GM12878 (cell line): ENCODE results near the gene CCR8. TPM values are rescaled to one million over a fixed set of nuclear protein-coding genes. Genes with fewer than 3 reads are reported as not detected.

Experiments used
- CBX3 ChIP-seq: fragments of 200-600 bp; sonication (generic); IDR thresholded peaks from 2 replicates; pipeline ENCODE4 v1.6.1; 2016; ENCODE audit warnings: low read depth, borderline replicate concordance
- HDAC2 ChIP-seq: fragments of 200-600 bp; sonication (generic); IDR thresholded peaks from 2 replicates; pipeline ENCODE4 v1.6.1; 2017
- HDAC6 ChIP-seq: fragments of 200-600 bp; sonication (generic); IDR thresholded peaks from one replicate; pipeline ENCODE4 v1.8.0; 2017; ENCODE audit warnings: antibody characterized with exemption; ENCODE audit not compliant: unreplicated experiment
- IKZF1 ChIP-seq: fragments of 450-650 bp; conservative IDR thresholded peaks from 2 replicates; pipeline ENCODE4 v1.6.1; 2017; ENCODE audit warnings: antibody characterized with exemption, mild to moderate bottlenecking
- MEF2A ChIP-seq: IDR thresholded peaks from 2 replicates; pipeline ENCODE4 v1.6.1; 2011; ENCODE audit warnings: low read depth, mild to moderate bottlenecking, low read length, moderate library complexity; ENCODE audit not compliant: insufficient read depth
- MTA3 ChIP-seq: IDR thresholded peaks from 2 replicates; pipeline ENCODE4 v1.6.1; 2012; ENCODE audit warnings: low read length, inconsistent platforms, borderline replicate concordance
- NFYB ChIP-seq: IDR thresholded peaks from 2 replicates; pipeline ENCODE4 v1.6.1; 2011; ENCODE audit warnings: low read depth, mild to moderate bottlenecking, low read length, improper control_type of control experiment, moderate library complexity; ENCODE audit not compliant: insufficient read depth
- PAX5 ChIP-seq: IDR thresholded peaks from 2 replicates; pipeline ENCODE4 v1.6.1; 2011; ENCODE audit warnings: low read depth, low read length, borderline replicate concordance
- PAX8 ChIP-seq: fragments of 450-650 bp; IDR thresholded peaks from 2 replicates; pipeline ENCODE4 v1.6.1; 2017; ENCODE audit warnings: mild to moderate bottlenecking, moderate library complexity
- RBBP5 ChIP-seq: fragments of 200-600 bp; sonication (generic); conservative IDR thresholded peaks from 2 replicates; pipeline ENCODE4 v1.6.1; 2016
- RCOR1 ChIP-seq: conservative IDR thresholded peaks from 2 replicates; pipeline ENCODE4 v1.6.1; 2012; ENCODE audit warnings: low read depth, low read length, improper control_type of control experiment
- SMAD1 ChIP-seq: fragments of 450-650 bp; IDR thresholded peaks from 2 replicates; pipeline ENCODE4 v1.6.1; 2018; ENCODE audit warnings: mild to moderate bottlenecking, low read depth; ENCODE audit not compliant: partially characterized antibody
- SREBF1 ChIP-seq: IDR thresholded peaks from 2 replicates; pipeline ENCODE4 v1.6.1; 2012; ENCODE audit warnings: mild to moderate bottlenecking, low read length
- STAT1 ChIP-seq: fragments of 450-650 bp; conservative IDR thresholded peaks from 2 replicates; pipeline ENCODE4 v1.6.1; 2014; ENCODE audit warnings: antibody characterized with exemption, mild to moderate bottlenecking
- SUZ12 ChIP-seq: fragments of 200-600 bp; sonication (generic); IDR thresholded peaks from one replicate; pipeline ENCODE4 v1.6.1; 2018; ENCODE audit warnings: antibody characterized with exemption, mild to moderate bottlenecking; ENCODE audit not compliant: unreplicated experiment
- TCF3 ChIP-seq: IDR thresholded peaks from 2 replicates; pipeline ENCODE4 v1.6.1; 2012; ENCODE audit warnings: low read depth, mild to moderate bottlenecking, low read length, borderline replicate concordance; ENCODE audit not compliant: insufficient read depth
- YBX1 ChIP-seq: fragments of 450-650 bp; IDR thresholded peaks from 2 replicates; pipeline ENCODE4 v1.6.1; 2016; ENCODE audit warnings: antibody characterized with exemption
- ZBED1 ChIP-seq: IDR thresholded peaks from 2 replicates; pipeline ENCODE4 v1.6.1; 2016; ENCODE audit warnings: borderline replicate concordance
- ZNF207 ChIP-seq: fragments of 450-650 bp; IDR thresholded peaks from 2 replicates; pipeline ENCODE4 v1.6.1; 2014; ENCODE audit warnings: antibody characterized with exemption, mild to moderate bottlenecking, borderline replicate concordance
- polyA plus RNA-seq, 11 experiments: library from polyadenylated mRNA; depleted of rRNA in 4 of 11; unstranded in 6 of 11; stranded (reverse) in 5 of 11; fragments of >200 nt; fragmentation: Nextera tagmentation in 4 of 11; fragmentation: Illumina TruSeq in 1 of 11; extraction: Ambion mirVana in 4 of 11; extraction: Trizol in 1 of 11; gene quantifications; 1 replicate in 1 of 11; 2 replicates in 10 of 11; pipeline versions ENCODE4 v1.2.1 to v1.2.3, GENCODE V29; 2011 to 2016; ENCODE audit warnings: inconsistent platforms in 2 of 11, missing spikeins in 2 of 11, low read depth in 1 of 11
- total RNA-seq, 4 experiments: library from RNA; depleted of rRNA in 3 of 4; stranded (reverse); fragments of >200 nt in 3 of 4; fragmentation: Illumina TruSeq in 1 of 4; extraction: Trizol in 1 of 4; gene quantifications; 2 replicates each; pipeline versions ENCODE4 v1.2.1 to v1.2.3, GENCODE V29; 2013 to 2021
- TF ChIP-seq, protein P1 (sequence below): fragments of 450-650 bp; IDR thresholded peaks from 2 replicates; pipeline ENCODE4 v1.6.1; 2017; ENCODE audit warnings: mild to moderate bottlenecking, low read depth, inconsistent platforms; ENCODE audit not compliant: poor library complexity, severe bottlenecking
- TF ChIP-seq, protein P2 (sequence below): fragments of 450-650 bp; IDR thresholded peaks from 2 replicates; pipeline ENCODE4 v1.6.1; 2017; ENCODE audit warnings: borderline replicate concordance
- TF ChIP-seq, protein P3 (sequence below): fragments of 450-650 bp; IDR thresholded peaks from 2 replicates; pipeline ENCODE4 v1.6.1; 2017; ENCODE audit warnings: mild to moderate bottlenecking
- TF ChIP-seq, protein P4 (sequence below): fragments of 450-650 bp; IDR thresholded peaks from 2 replicates; pipeline ENCODE4 v1.6.1; 2017; ENCODE audit warnings: mild to moderate bottlenecking, moderate library complexity

Gene CCR8
- total and polyA plus RNA-seq, 10 of the 15 experiments (the other 5 are each of a cell fraction or from before 2014, with no cell fraction given): 5.2 to 28.8 (median 15.6) TPM

DNA sequence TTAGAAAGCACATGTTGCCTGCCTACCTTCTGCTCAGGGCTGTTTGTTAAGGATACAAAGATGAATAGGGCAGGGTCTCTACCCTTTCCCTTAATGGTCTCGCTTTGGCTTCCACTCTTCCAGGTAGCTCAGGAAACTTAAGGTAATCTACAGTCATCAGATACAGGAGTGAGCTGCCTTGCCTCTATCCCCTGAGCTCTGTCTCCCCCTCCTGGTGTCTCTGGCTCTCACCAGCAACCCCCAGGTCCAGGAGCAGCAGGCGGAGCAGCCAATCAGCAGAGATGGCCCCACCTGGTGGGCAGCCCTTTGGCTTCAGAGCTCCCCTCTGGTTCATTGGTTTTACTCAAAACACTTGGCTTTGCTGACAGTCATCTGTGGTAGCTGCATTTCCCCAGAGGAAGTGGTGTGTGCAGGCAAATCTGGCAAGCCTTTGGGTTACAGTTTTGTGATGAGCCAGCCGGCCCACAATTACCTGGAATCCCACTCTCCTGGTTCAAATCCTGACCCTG is 41.2 kb upstream of the CCR8 start (continued):
- TF ChIP-seq SMAD1: no peak
- no peak for TF ChIP-seq ZBED1
- TF ChIP-seq PAX8: no peak
- peak; percentile 91 for TF ChIP-seq TCF3
- TF ChIP-seq CBX3: no peak
- TF ChIP-seq, protein P1, sequence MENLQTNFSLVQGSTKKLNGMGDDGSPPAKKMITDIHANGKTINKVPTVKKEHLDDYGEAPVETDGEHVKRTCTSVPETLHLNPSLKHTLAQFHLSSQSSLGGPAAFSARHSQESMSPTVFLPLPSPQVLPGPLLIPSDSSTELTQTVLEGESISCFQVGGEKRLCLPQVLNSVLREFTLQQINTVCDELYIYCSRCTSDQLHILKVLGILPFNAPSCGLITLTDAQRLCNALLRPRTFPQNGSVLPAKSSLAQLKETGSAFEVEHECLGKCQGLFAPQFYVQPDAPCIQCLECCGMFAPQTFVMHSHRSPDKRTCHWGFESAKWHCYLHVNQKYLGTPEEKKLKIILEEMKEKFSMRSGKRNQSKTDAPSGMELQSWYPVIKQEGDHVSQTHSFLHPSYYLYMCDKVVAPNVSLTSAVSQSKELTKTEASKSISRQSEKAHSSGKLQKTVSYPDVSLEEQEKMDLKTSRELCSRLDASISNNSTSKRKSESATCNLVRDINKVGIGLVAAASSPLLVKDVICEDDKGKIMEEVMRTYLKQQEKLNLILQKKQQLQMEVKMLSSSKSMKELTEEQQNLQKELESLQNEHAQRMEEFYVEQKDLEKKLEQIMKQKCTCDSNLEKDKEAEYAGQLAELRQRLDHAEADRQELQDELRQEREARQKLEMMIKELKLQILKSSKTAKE: peak; percentile 66
- no peak for TF ChIP-seq SREBF1
- peak; percentile 80; the same call in 1 of the 2 replicates for TF ChIP-seq PAX5
- TF ChIP-seq HDAC2: no peak
- TF ChIP-seq, protein P2, sequence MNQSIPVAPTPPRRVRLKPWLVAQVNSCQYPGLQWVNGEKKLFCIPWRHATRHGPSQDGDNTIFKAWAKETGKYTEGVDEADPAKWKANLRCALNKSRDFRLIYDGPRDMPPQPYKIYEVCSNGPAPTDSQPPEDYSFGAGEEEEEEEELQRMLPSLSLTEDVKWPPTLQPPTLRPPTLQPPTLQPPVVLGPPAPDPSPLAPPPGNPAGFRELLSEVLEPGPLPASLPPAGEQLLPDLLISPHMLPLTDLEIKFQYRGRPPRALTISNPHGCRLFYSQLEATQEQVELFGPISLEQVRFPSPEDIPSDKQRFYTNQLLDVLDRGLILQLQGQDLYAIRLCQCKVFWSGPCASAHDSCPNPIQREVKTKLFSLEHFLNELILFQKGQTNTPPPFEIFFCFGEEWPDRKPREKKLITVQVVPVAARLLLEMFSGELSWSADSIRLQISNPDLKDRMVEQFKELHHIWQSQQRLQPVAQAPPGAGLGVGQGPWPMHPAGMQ: no peak
- no peak for TF ChIP-seq RBBP5
- TF ChIP-seq, protein P3, sequence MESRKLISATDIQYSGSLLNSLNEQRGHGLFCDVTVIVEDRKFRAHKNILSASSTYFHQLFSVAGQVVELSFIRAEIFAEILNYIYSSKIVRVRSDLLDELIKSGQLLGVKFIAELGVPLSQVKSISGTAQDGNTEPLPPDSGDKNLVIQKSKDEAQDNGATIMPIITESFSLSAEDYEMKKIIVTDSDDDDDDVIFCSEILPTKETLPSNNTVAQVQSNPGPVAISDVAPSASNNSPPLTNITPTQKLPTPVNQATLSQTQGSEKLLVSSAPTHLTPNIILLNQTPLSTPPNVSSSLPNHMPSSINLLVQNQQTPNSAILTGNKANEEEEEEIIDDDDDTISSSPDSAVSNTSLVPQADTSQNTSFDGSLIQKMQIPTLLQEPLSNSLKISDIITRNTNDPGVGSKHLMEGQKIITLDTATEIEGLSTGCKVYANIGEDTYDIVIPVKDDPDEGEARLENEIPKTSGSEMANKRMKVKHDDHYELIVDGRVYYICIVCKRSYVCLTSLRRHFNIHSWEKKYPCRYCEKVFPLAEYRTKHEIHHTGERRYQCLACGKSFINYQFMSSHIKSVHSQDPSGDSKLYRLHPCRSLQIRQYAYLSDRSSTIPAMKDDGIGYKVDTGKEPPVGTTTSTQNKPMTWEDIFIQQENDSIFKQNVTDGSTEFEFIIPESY: no peak
- TF ChIP-seq RCOR1: peak; percentile 91; the same call in 1 of the 2 replicates
- no peak for TF ChIP-seq SUZ12
- peak; percentile 97 for TF ChIP-seq NFYB
- peak; percentile 68; the same call in 1 of the 2 replicates for TF ChIP-seq MEF2A
- TF ChIP-seq MTA3: no peak
- no peak for TF ChIP-seq STAT1
- TF ChIP-seq ZNF207: peak; percentile 84; the same call in 1 of the 2 replicates
- TF ChIP-seq, protein P4, sequence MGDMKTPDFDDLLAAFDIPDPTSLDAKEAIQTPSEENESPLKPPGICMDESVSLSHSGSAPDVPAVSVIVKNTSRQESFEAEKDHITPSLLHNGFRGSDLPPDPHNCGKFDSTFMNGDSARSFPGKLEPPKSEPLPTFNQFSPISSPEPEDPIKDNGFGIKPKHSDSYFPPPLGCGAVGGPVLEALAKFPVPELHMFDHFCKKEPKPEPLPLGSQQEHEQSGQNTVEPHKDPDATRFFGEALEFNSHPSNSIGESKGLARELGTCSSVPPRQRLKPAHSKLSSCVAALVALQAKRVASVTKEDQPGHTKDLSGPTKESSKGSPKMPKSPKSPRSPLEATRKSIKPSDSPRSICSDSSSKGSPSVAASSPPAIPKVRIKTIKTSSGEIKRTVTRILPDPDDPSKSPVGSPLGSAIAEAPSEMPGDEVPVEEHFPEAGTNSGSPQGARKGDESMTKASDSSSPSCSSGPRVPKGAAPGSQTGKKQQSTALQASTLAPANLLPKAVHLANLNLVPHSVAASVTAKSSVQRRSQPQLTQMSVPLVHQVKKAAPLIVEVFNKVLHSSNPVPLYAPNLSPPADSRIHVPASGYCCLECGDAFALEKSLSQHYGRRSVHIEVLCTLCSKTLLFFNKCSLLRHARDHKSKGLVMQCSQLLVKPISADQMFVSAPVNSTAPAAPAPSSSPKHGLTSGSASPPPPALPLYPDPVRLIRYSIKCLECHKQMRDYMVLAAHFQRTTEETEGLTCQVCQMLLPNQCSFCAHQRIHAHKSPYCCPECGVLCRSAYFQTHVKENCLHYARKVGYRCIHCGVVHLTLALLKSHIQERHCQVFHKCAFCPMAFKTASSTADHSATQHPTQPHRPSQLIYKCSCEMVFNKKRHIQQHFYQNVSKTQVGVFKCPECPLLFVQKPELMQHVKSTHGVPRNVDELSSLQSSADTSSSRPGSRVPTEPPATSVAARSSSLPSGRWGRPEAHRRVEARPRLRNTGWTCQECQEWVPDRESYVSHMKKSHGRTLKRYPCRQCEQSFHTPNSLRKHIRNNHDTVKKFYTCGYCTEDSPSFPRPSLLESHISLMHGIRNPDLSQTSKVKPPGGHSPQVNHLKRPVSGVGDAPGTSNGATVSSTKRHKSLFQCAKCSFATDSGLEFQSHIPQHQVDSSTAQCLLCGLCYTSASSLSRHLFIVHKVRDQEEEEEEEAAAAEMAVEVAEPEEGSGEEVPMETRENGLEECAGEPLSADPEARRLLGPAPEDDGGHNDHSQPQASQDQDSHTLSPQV: no peak; the same call in 1 of the 2 replicates
- TF ChIP-seq YBX1: no peak
- peak; percentile 79 for TF ChIP-seq IKZF1
- no peak for TF ChIP-seq HDAC6
